ENCODE results near the gene SMURF1.
"Not testable (repeated sequence)": the region's sequence is repeated elsewhere in the genome, so short reads cannot be mapped to it uniquely, and the experiment has no call there.

Gene SMURF1

DNA sequence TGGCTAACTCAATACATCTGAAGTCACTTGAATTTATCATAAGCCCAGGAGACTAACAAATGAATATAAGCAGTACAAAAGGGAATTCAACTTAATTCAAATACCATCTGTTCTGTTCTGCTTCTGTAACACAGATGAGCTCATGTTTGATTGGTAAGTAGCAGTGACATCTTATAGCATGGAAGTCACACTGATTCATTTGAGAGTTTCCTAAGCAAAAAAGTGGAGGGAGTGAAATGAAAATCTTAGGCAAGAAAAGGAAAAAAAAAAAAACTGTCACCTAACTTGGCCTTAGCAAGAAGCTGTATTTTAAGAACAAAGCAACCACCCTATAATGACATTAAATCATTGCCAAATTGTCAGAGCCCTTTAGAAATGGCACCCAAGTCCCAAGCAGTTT lies 49.5 kb downstream of the SMURF1 start:
- no peak for DNase-seq

DNA sequence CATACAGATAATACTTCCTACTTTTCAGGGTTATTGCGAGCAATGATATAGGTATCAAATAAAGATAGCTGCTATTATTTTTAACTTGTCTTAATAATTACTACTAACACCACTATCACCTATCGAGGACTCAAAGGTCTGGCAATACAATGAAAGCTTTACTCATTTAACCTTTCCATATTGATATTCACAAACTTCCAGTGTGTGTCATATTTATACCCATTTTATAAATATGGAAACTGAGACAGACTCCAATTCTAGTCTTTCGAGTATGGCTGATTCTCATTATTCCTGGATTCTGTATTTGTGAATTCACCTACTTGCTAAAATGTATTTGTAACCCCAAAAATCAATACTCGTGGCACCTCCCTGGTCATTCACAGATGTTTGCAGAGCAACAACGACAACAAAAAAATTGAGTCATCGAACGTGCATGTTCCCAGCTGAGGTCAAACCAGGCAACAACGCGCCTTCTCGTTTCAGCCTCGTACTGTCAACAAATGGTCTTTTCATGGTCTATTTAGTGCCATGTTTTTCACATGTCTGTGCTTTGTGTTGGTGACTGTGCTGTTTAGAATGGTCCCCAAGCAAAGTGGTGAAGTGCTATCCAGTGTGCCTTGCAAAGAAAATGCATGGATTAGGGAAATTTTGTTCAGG lies 51.7 kb downstream of the SMURF1 start:
- DNase-seq: no peak

GRCh38 chr7:99090771-99091542 lies 53.0 kb downstream of the SMURF1 start:
- no peak for DNase-seq

DNA sequence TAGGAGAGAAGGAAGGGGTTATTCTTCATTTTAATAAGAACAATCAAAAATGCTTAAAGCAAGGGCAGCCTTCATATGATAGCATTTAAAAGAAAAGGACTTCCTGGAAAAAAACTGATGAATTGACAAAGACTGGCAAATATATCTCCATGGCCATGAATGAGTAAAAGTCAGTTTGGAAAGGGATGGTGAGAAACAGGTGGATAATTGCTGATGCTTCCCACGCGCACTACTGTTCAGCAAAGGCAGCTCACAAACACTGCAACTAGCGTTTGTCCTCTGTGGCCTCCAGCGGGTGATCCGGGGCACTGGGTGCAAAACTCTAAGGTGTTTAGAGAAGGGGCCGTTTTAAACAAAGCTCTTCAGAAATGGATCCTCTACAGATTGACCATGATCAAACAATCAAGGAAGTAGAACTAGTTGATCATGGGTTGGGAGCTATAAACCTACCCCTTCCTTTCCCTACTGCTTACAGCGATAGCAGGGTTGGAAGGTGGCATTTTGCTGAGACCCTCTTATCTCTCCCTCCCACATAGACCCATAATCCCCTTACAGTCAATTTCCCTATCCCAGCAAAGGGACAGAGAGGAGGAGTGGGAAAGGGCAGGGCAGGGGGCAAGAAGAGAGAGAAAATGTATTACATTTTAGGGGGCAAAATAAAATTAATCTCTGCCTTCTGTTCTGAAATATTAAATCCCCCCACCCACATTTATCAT lies 53.8 kb downstream of the SMURF1 start:
- DNase-seq: no peak

DNA sequence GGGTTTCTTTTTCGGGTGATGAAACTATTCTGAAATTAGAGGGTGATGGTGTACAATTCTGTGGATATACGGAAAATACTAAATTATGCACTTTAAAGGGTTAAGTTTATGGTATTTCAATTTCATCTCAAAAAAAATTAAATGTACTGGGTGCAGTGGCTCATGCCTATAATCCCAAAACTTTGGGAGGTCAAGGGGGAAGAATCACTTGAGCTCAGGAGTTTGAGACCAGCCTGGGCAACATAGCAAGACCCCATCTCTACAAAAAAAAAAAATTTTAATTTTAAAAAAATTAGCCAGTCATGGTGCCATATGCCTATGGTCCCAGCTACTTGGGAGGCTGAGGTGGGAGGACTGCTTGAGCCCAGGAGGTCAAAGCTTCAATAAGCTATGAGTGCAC lies 57.0 kb downstream of the SMURF1 start:
- no peak for DNase-seq

DNA sequence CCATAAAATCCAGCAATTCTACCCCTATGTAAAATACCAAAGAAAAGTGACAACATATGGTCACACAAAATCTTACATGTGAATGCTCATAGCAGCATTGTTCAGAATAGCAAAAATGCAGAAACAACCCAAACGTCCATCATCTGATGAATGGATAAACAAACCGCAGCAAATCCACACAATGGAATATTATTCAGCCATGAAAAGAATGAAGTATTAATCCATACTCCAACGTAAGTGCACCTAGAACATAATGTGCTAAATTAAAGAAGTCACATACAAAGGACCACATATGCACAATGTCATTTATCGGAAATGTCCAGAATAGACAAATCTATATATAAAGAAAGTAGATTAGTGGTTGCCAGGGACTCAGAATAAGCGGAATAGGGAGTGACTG lies 57.4 kb downstream of the SMURF1 start:
- DNase-seq: no peak

- no peak for DNase-seq
Measured at GRCh38 chr7:99083733-99084132, 60.2 kb downstream of the SMURF1 start.

DNA sequence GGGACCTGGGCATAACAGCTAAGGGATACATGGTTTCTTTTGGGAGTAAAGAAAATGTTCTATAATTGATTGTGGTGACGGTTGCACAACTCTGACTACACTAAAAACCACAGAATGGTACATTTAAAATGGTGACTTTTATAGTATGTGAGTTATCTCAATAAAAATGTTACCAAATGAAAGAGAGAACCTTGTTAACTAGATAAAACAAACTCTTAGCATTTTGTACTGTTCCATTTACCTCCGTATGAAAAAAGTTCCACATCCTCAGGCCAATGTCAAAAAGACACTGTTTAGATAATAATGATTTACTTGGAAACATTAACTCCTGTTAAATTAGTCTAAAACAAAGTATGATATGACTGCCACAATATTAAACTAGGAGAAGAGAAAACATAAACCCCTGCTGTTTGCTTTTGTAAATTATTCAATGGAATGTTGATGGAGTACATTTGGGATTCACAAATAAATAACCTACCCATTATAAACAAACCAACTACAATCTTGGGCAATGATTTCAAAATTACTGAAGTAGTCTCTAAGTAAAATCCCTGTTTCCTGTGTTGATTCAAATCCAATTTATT lies 60.7 kb downstream of the SMURF1 start:
- no peak for DNase-seq

- DNase-seq: no peak
Measured at GRCh38 chr7:99080679-99081078, 63.2 kb downstream of the SMURF1 start.

GRCh38 chr7:99079104-99079503 lies 64.8 kb downstream of the SMURF1 start:
- DNase-seq: no peak

DNA sequence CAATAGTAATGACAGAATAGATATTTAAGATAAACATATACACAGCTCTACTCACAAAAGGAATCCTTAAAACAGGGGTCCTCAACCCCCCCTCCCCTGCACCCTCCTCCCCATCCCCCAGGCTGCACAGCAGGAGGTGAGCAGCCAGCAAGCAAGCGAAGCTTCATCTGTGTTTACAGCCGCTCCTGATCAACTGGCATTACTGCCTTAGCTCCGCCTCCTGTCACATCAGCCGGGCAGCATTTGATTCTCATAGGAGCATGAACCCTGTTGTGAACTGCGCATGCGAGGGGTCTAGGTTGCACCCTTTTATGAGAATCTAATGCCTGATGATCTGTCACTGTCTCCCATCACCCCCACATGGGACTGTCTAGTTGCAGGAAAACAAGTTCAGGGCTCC lies 65.5 kb downstream of the SMURF1 start:
- no peak for DNase-seq

GRCh38 chr7:99076615-99077014 lies 67.3 kb downstream of the SMURF1 start:
- DNase-seq: no peak

GRCh38 chr7:99073839-99074446 lies 70.0 kb downstream of the SMURF1 start:
- no peak for DNase-seq

- DNase-seq: no peak
Measured at GRCh38 chr7:99072126-99072525, 71.8 kb downstream of the SMURF1 start.

DNA sequence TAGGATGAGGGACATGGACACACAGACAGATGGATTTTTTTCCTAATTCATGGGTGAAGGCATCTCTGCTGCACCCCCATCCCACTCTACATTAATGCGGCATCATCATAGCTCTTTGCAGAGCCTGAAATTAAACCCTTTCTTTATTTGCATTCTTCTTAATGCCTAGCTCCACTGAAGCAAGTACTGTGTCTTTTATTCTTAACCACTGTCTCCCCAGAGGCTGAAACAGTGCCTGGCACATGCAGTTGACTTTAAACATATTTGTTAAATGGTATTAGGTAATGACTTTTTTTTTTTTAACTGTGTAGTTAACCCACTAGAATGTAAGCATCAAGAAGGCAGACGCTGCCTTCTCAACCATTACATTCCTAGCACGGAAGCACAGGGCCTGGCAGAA lies 73.5 kb downstream of the SMURF1 start:
- no peak for DNase-seq

- DNase-seq: no peak
Measured at GRCh38 chr7:99061001-99061776, 82.7 kb downstream of the SMURF1 start.

GRCh38 chr7:99054781-99055180 lies 89.1 kb downstream of the SMURF1 start:
- no peak for DNase-seq

DNA sequence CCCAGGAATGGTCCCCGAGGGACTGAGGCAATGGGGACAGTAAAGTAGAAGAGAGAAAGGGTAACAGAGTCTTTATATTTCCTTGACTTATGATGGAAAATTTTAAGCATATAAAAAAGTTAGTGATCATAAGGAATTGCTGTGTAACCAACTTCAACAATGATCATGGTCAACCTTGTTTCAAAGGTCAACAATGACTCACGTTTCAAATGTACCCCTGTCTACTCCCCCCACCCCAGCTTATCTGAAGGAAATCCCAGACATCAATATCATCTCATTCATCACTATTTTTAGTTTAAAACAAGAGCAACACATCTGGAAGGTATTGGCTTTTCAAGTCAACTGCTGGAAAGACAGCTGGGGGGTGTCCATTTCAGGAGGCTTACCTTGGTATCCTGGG lies 92.9 kb downstream of the SMURF1 start:
- DNase-seq: no peak

GRCh38 chr7:99047526-99048077 lies 96.3 kb downstream of the SMURF1 start:
- no peak for DNase-seq

GRCh38 chr7:99046722-99047121 lies 97.2 kb downstream of the SMURF1 start:
- no peak for DNase-seq

- DNase-seq: not testable (repeated sequence)
Measured at GRCh38 chr7:99046262-99046661, 97.6 kb downstream of the SMURF1 start.

GRCh38 chr7:99044858-99045257 lies 99.0 kb downstream of the SMURF1 start:
- not testable (repeated sequence) for DNase-seq
